ENCODE results near the gene MT2A.

MT2A gene

DNA sequence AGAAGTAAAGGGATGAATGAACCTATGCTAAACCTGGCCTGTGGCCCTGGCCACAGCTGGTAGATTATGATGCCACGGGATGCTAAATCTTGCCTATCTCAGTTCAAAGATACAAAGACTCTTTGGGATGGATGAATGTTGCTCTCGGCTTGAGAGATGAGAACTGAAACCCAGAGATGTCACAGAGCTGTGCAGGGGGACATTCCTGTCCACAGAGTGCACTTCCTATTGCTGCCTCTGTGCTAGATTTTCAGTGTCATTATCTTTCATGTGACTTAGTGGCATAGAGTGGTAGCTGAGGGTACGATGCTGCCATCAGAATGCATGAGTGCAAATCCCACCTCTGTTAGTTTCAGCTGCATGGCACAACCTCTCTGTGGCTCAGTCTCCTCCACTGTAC lies 21.8 kb downstream of the MT2A start:
- no peak overlapping the region for H2AFZ ChIP-seq (ENCODE audit: low read depth, low read length)
- no peak overlapping the region for H3K9ac ChIP-seq (ENCODE audit: low read depth, low read length)
- TF ChIP-seq, protein P1, sequence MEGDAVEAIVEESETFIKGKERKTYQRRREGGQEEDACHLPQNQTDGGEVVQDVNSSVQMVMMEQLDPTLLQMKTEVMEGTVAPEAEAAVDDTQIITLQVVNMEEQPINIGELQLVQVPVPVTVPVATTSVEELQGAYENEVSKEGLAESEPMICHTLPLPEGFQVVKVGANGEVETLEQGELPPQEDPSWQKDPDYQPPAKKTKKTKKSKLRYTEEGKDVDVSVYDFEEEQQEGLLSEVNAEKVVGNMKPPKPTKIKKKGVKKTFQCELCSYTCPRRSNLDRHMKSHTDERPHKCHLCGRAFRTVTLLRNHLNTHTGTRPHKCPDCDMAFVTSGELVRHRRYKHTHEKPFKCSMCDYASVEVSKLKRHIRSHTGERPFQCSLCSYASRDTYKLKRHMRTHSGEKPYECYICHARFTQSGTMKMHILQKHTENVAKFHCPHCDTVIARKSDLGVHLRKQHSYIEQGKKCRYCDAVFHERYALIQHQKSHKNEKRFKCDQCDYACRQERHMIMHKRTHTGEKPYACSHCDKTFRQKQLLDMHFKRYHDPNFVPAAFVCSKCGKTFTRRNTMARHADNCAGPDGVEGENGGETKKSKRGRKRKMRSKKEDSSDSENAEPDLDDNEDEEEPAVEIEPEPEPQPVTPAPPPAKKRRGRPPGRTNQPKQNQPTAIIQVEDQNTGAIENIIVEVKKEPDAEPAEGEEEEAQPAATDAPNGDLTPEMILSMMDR (IDR thresholded peaks at IDR 0.05; ENCODE audit: borderline replicate concordance, extremely low read depth, low read length, poor library complexity, severe bottlenecking), result no peak
- no peak for TF ChIP-seq EZH2 (IDR thresholded peaks at IDR 0.05; ENCODE audit: borderline replicate concordance, low read depth, low read length, severe bottlenecking)
- no peak overlapping the region for H3K4me3 ChIP-seq (ENCODE audit: low read depth in 1 of 2, low read length in 2 of 2)
- H3K9me3 ChIP-seq (ENCODE audit: insufficient read depth, low read length, severe bottlenecking), result no peaks in the 10 kb centered on the region
- H3K4me1 ChIP-seq (ENCODE audit: insufficient read depth, low read length), result no peaks in the 10 kb centered on the region
- H3K4me2 ChIP-seq (ENCODE audit: insufficient read depth, low read length), result no peak overlapping the region
- no peaks in the 10 kb centered on the region for H3K36me3 ChIP-seq (ENCODE audit: insufficient read depth, low read length)
- no peak overlapping the region for H3K27ac ChIP-seq (ENCODE audit: low read length)
- peaks cover 26% of the 10 kb centered on the region for H3K27me3 ChIP-seq (ENCODE audit: insufficient read depth, low read length, poor library complexity)
- DNase-seq (no peak), ATAC-seq (ENCODE audit: insufficient read depth, low read depth) (peak; percentile 35; the same call in 2 of the 3 replicates)
- no peaks in the 10 kb centered on the region for H3K79me2 ChIP-seq (ENCODE audit: insufficient read depth, low read length)
- H4K20me1 ChIP-seq (ENCODE audit: insufficient read depth, low read length), result no peaks in the 10 kb centered on the region

DNA sequence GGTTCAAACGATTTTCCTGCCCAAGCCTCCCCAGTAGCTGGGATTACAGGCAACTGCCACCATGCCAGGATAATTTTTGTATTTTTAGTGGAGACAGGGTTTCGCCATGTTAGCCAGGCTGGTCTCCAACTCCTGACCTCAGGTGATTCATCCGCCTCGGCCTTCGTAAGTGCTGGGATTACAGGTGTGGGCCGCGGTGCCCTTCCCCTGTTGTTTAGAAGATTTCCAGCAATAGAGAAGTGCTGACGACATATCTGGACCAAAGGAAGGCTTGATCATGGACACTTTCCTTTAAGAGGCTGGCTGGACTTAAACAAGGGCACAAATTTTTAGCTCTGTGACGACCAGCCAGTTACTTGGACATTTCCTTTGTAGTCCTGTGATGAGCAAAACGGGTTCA lies 22.8 kb downstream of the MT2A start:
- Histone ChIP-seq H3K27ac (ENCODE audit: low read length) (no peak overlapping the region), H2AFZ (ENCODE audit: low read depth, low read length) (no peak overlapping the region), H3K36me3 (ENCODE audit: insufficient read depth, low read length) (no peaks in the 10 kb centered on the region), H3K4me2 (ENCODE audit: insufficient read depth, low read length) (no peak overlapping the region), H3K4me1 (ENCODE audit: insufficient read depth, low read length) (no peaks in the 10 kb centered on the region), H3K9ac (ENCODE audit: low read depth, low read length) (no peak overlapping the region), H3K79me2 (ENCODE audit: insufficient read depth, low read length) (no peaks in the 10 kb centered on the region), H3K9me3 (ENCODE audit: insufficient read depth, low read length, severe bottlenecking) (no peaks in the 10 kb centered on the region), H3K4me3 (ENCODE audit: low read depth in 1 of 2, low read length in 2 of 2) (no peak overlapping the region), H3K27me3 (ENCODE audit: insufficient read depth, low read length, poor library complexity) (peaks cover 25% of the 10 kb centered on the region), H4K20me1 (ENCODE audit: insufficient read depth, low read length) (no peaks in the 10 kb centered on the region)
- TF ChIP-seq EZH2 (IDR thresholded peaks at IDR 0.05; ENCODE audit: borderline replicate concordance, low read depth, low read length, severe bottlenecking), result no peak
- TF ChIP-seq, protein P1 (IDR thresholded peaks at IDR 0.05; ENCODE audit: borderline replicate concordance, extremely low read depth, low read length, poor library complexity, severe bottlenecking), result no peak
- DNase-seq, result no peak
- ATAC-seq (ENCODE audit: insufficient read depth, low read depth), result no peak

DNA sequence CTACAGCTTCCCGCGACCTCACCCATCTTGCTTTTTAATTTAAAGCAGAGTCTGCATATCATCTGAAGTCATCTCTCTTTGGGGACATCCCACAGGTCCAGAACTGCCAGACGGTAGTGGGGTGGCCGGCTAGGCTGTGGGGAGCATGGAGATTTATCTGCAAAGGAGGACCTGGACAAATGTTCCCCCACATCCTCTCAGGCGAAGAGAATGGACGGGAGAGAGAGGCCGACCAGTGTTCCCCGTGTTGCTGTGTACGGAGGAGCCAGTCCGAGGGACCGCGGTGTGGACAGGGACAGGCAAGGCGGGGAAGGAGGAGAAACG lies 23.4 kb downstream of the MT2A start:
- peaks cover 26% of the 10 kb centered on the region for H3K27me3 ChIP-seq (ENCODE audit: insufficient read depth, low read length, poor library complexity)
- H3K4me1 ChIP-seq (ENCODE audit: insufficient read depth, low read length), result no peaks in the 10 kb centered on the region
- DNase-seq (no peak), ATAC-seq (ENCODE audit: insufficient read depth, low read depth) (no peak)
- no peak overlapping the region for H2AFZ ChIP-seq (ENCODE audit: low read depth, low read length)
- TF ChIP-seq EZH2 (IDR thresholded peaks at IDR 0.05; ENCODE audit: borderline replicate concordance, low read depth, low read length, severe bottlenecking), result no peak
- TF ChIP-seq, protein P1 (IDR thresholded peaks at IDR 0.05; ENCODE audit: borderline replicate concordance, extremely low read depth, low read length, poor library complexity, severe bottlenecking), result no peak
- H3K27ac ChIP-seq (ENCODE audit: low read length), result no peak overlapping the region
- no peak overlapping the region for H3K4me2 ChIP-seq (ENCODE audit: insufficient read depth, low read length)
- H3K79me2 ChIP-seq (ENCODE audit: insufficient read depth, low read length), result no peaks in the 10 kb centered on the region
- H3K36me3 ChIP-seq (ENCODE audit: insufficient read depth, low read length), result no peaks in the 10 kb centered on the region
- no peaks in the 10 kb centered on the region for H3K9me3 ChIP-seq (ENCODE audit: insufficient read depth, low read length, severe bottlenecking)
- H3K4me3 ChIP-seq (ENCODE audit: low read depth in 1 of 2, low read length in 2 of 2), result no peak overlapping the region
- no peak overlapping the region for H3K9ac ChIP-seq (ENCODE audit: low read depth, low read length)
- H4K20me1 ChIP-seq (ENCODE audit: insufficient read depth, low read length), result no peaks in the 10 kb centered on the region

Data from DND-41 (cell line).